K562 (cell line): Measurements from ENCODE around the gene AGPAT1. TPM values are rescaled to one million over a fixed set of nuclear protein-coding genes. Genes with fewer than 3 reads are reported as not detected.
A peak's percentile ranks its signal among the peaks of the same experiment; 100 is the strongest.

Experiments
- ATAC-seq: fragments of 200-7000 bp; cut with Tn5 transposase; 3 replicates; pipeline ENCODE4 v1.9.1; 2020; ENCODE audit warnings: moderate library complexity
- Bru-seq: library from RNA; stranded (reverse); fragments of 400-500 nt; gene quantifications from one replicate; lab custom pipeline; 2021; lab: Mats Ljungman, UMichigan
- BruChase-seq, 2 experiments: library from RNA; stranded (reverse); fragments of 400-500 nt; gene quantifications; one replicate each; lab custom pipeline; 2021; lab: Mats Ljungman, UMichigan
- BruUV-seq: library from RNA; stranded (reverse); fragments of 400-500 nt; replicated peaks from 2 replicates; lab custom pipeline; 2021; lab: Mats Ljungman, UMichigan
- CTCF ChIA-PET: fragments of 300-600 bp; formaldehyde crosslinking; extraction: SDS; loops from one replicate; lab custom pipeline; 2021; ENCODE audit warnings: low intra/inter-chr PET ratio; lab: Yijun Ruan, JAX
- POLR2A ChIA-PET: fragments of 300-600, 350-650 bp; sonication (Branson Sonifier 250); formaldehyde crosslinking; extraction: SDS; loops from one replicate; lab custom pipeline; 2021; ENCODE audit warnings: antibody characterized with exemption, inconsistent platforms; lab: Yijun Ruan, JAX
- DNase-seq, 4 experiments: peaks; one replicate each; pipeline versions ENCODE4 v3.0.0 to v3.0.0-alpha.2; 2011 to 2018; ENCODE audit warnings: low spot score in 3 of 4, mixed read lengths in 3 of 4; ENCODE audit errors: extremely low read depth in 1 of 4
- FAIRE-seq: peaks from 2 replicates; lab custom pipeline; 2011; peaks lifted over from hg19 to GRCh38; lab: Jason Lieb, UNC
- H2AFZ ChIP-seq: 2 replicates; pipeline ENCODE4 v1.6.0; 2011; ENCODE audit warnings: low read depth, low read length, control low read depth, inconsistent platforms
- H3K27ac ChIP-seq: fragments of 200-600 bp; 3 replicates; pipeline ENCODE4 v1.8.0; 2011; ENCODE audit warnings: low read depth, mild to moderate bottlenecking, control low read depth, inconsistent platforms, low read length, moderate library complexity, mixed read lengths; ENCODE audit errors: extremely low read depth
- H3K27me3 ChIP-seq, 2 experiments: fragments of 300-600 bp in 1 of 2; 2 replicates in 1 of 2; 3 replicates in 1 of 2; pipeline versions ENCODE4 v1.6.0 to v1.8.0; 2011; ENCODE audit warnings: inconsistent platforms in 2 of 2, low read length in 2 of 2, mild to moderate bottlenecking in 1 of 2, mixed read lengths in 1 of 2, moderate library complexity in 1 of 2; ENCODE audit not compliant: control insufficient read depth in 2 of 2, insufficient read depth in 2 of 2
- H3K36me3 ChIP-seq: fragments of 300-600 bp; 3 replicates; pipeline ENCODE4 v1.8.0; 2011; ENCODE audit warnings: mild to moderate bottlenecking, low read length, inconsistent platforms; ENCODE audit not compliant: control insufficient read depth, insufficient read depth
- H3K4me1 ChIP-seq, 2 experiments: fragments of 200-600 bp in 1 of 2; replicated peaks in 1 of 2; 2 replicates in 1 of 2; 3 replicates in 1 of 2; pipeline versions ENCODE4 v1.5.1 to v1.8.0; 2011; ENCODE audit warnings: inconsistent platforms in 2 of 2, low read length in 2 of 2, mild to moderate bottlenecking in 1 of 2, mixed read lengths in 1 of 2, moderate library complexity in 1 of 2; ENCODE audit not compliant: control insufficient read depth in 2 of 2, insufficient read depth in 2 of 2
- H3K4me2 ChIP-seq: 2 replicates; pipeline ENCODE4 v1.6.1; 2011; ENCODE audit warnings: low read length, control low read depth, inconsistent platforms, mixed read lengths; ENCODE audit not compliant: insufficient read depth
- H3K4me3 ChIP-seq: fragments of 200-600 bp; sonication (generic), shearing (Covaris generic); 2 replicates; pipeline ENCODE4 v1.5.1; 2016; ENCODE audit warnings: control low read depth, inconsistent platforms
- H3K79me2 ChIP-seq: fragments of 200-600 bp; 3 replicates; pipeline ENCODE4 v1.8.0; 2011; ENCODE audit warnings: low read length, inconsistent platforms; ENCODE audit not compliant: control insufficient read depth, insufficient read depth
- H3K9ac ChIP-seq, 2 experiments: 2 replicates each; pipeline versions ENCODE4 v1.6.0 to v1.6.1; 2011; ENCODE audit warnings: low read depth in 2 of 2, low read length in 2 of 2, control low read depth in 1 of 2, inconsistent platforms in 1 of 2, mild to moderate bottlenecking in 1 of 2, mixed read lengths in 1 of 2; ENCODE audit not compliant: insufficient read depth in 1 of 2
- H3K9me1 ChIP-seq: one replicate; pipeline ENCODE4 v1.6.0; 2011; ENCODE audit warnings: inconsistent platforms, mild to moderate bottlenecking, low read length, moderate library complexity; ENCODE audit not compliant: control insufficient read depth, insufficient read depth
- H3K9me3 ChIP-seq: replicated peaks from 2 replicates; pipeline ENCODE4 v1.5.1; 2011; ENCODE audit warnings: low read depth, low read length, inconsistent platforms; ENCODE audit not compliant: control insufficient read depth, insufficient read depth
- H4K20me1 ChIP-seq: replicated peaks from 2 replicates; pipeline ENCODE4 v1.6.1; 2011; ENCODE audit warnings: low read length, inconsistent platforms, mixed read lengths; ENCODE audit not compliant: control insufficient read depth, insufficient read depth
- ATF7 ChIP-seq: fragments of 450-650 bp; IDR thresholded peaks from 2 replicates; pipeline ENCODE4 v1.7.1; 2014; ENCODE audit warnings: mild to moderate bottlenecking, moderate library complexity
- CGGBP1 ChIP-seq: fragments of 250-450 bp; sonication (Bioruptor Pico); IDR thresholded peaks from 2 replicates; pipeline ENCODE4 v1.9.0; 2021; ENCODE audit warnings: mild to moderate bottlenecking
- ETV1 ChIP-seq: fragments of 450-650 bp; conservative IDR thresholded peaks from 2 replicates; pipeline ENCODE4 v1.6.1; 2016; ENCODE audit warnings: missing genetic modification characterization, control low read depth, low read depth, missing compliant biosample characterization
- FIP1L1 ChIP-seq: fragments of 200-400 bp; formaldehyde crosslinking; IDR thresholded peaks from 2 replicates; pipeline ENCODE4 v1.6.1; 2018; ENCODE audit warnings: mild to moderate bottlenecking, low read depth, low read length; ENCODE audit not compliant: poor library complexity, severe bottlenecking
- GABPA ChIP-seq: fragments of 200-800 bp; sonication (Bioruptor generic); conservative IDR thresholded peaks from 2 replicates; pipeline ENCODE4 v1.6.1; 2016; ENCODE audit warnings: low read depth, missing genetic modification characterization, missing compliant biosample characterization
- HDGF ChIP-seq: fragments of 450-650 bp; IDR thresholded peaks from 2 replicates; pipeline ENCODE4 v1.6.1; 2016
- HSF4 ChIP-seq: fragments of 250-450 bp; sonication (Bioruptor Pico); IDR thresholded peaks from 2 replicates; pipeline ENCODE4 v2.1.2; 2022; ENCODE audit warnings: mild to moderate bottlenecking, moderate library complexity, borderline replicate concordance
- NCOA6 ChIP-seq: fragments of 450-650 bp; IDR thresholded peaks from 2 replicates; pipeline ENCODE4 v1.6.1; 2017; ENCODE audit warnings: mild to moderate bottlenecking
- NELFE ChIP-seq: IDR thresholded peaks from 2 replicates; pipeline ENCODE4 v1.6.1; 2011; ENCODE audit warnings: mild to moderate bottlenecking; ENCODE audit not compliant: insufficient read depth, insufficient read length
- NR0B1 ChIP-seq: fragments of 450-650 bp; IDR thresholded peaks from one replicate; pipeline ENCODE4 v1.6.1; 2018; ENCODE audit warnings: mild to moderate bottlenecking, moderate library complexity; ENCODE audit not compliant: partially characterized antibody
- RBBP5 ChIP-seq: fragments of 200-600 bp; sonication (generic); IDR thresholded peaks from 2 replicates; pipeline ENCODE4 v1.6.1; 2012; ENCODE audit warnings: borderline replicate concordance, mild to moderate bottlenecking, low read length, control low read depth, inconsistent platforms; ENCODE audit not compliant: insufficient read depth, poor library complexity, severe bottlenecking
- SMARCA5 ChIP-seq: fragments of 450-650 bp; IDR thresholded peaks from 2 replicates; pipeline ENCODE4 v1.6.1; 2016
- U2AF2 ChIP-seq: fragments of 200-400 bp; formaldehyde crosslinking; optimal IDR thresholded peaks from 2 replicates; pipeline ENCODE3; 2017; ENCODE audit warnings: low read depth, mild to moderate bottlenecking, low read length
- ZNF224 ChIP-seq: sonication (generic); formaldehyde crosslinking; IDR thresholded peaks from 2 replicates; pipeline ENCODE4 v1.8.0; 2022; ENCODE audit warnings: mild to moderate bottlenecking, missing genetic modification reagents
- WGBS: fragments of 100-300 bp; shearing (Covaris generic); methylation state at CpG from one replicate; pipeline ENCODE4 v1.1.6; 2016; ENCODE audit warnings: low coverage, mixed read lengths; ENCODE audit not compliant: insufficient coverage; ENCODE audit errors: missing lambda C conversion rate; 5-methylcytosine and 5-hydroxymethylcytosine counted together
- in situ Hi-C: fragments of 300-500 bp; cut with MboI; formaldehyde crosslinking; loops from 4 replicates; pipeline ENCODE4 v1.15.0; 2018; ENCODE audit warnings: inconsistent platforms, mixed read lengths
- intact Hi-C: fragments of 100-400 bp; cut with micrococcal nuclease; formaldehyde crosslinking; loops from 2 replicates; pipeline ENCODE4 v1.14.2; 2022
- long read RNA-seq, 3 experiments: library from polyadenylated mRNA in 2 of 3; library from RNA in 1 of 3; unstranded in 2 of 3; stranded (forward) in 1 of 3; transcript quantifications; one replicate each; pipeline ENCODE4 v2.0.0, GENCODE V29; 2019 to 2022
- polyA minus RNA-seq, 3 experiments: library from RNA; depleted of rRNA, polyadenylated mRNA; stranded (reverse); fragments of >200 nt; gene quantifications; 2 replicates each; pipeline ENCODE4 v1.2.3, GENCODE V29; 2011
- polyA plus RNA-seq, 8 experiments: library from polyadenylated mRNA; depleted of rRNA in 4 of 8; stranded (reverse) in 5 of 8; unstranded in 3 of 8; fragments of >200 nt; fragmentation: Nextera tagmentation in 2 of 8; fragmentation: Illumina TruSeq in 1 of 8; extraction: Ambion mirVana in 2 of 8; extraction: Trizol in 1 of 8; gene quantifications; 2 replicates each; pipeline versions ENCODE4 v1.2.1 to v1.2.3, GENCODE V29; 2011 to 2014; ENCODE audit warnings: inconsistent platforms in 1 of 8, missing spikeins in 1 of 8
- total RNA-seq, 7 experiments: library from RNA; depleted of rRNA in 6 of 7; stranded (reverse); fragments of >200 nt in 6 of 7; fragmentation: Illumina TruSeq in 2 of 7; extraction: Trizol in 2 of 7; gene quantifications; 2 replicates each; pipeline versions ENCODE4 v1.2.1 to v1.2.3, GENCODE V29; 2011 to 2021; ENCODE audit warnings: low replicate concordance in 1 of 7

Gene AGPAT1
- 57.1 and 153 TPM in 2 replicates for total RNA-seq (2011; cell fraction: chromatin; rRNA removed; ENCODE audit: low replicate concordance)
- total RNA-seq (2011; cell fraction: nucleolus; rRNA removed): 190 and 234 TPM in 2 replicates
- 210 and 316 TPM in 2 replicates for total RNA-seq (2011; cell fraction: nucleoplasm; rRNA removed)
- total RNA-seq (2014; rRNA removed) (69.4 and 115 TPM in 2 replicates), total RNA-seq (2014; rRNA removed; fragmentation: Illumina TruSeq; extraction: Trizol) (45.4 and 51.9 TPM in 2 replicates), total RNA-seq (2015; rRNA removed; fragmentation: Illumina TruSeq; extraction: Trizol) (53.2 and 54.1 TPM in 2 replicates), total RNA-seq (2021) (107 and 109 TPM in 2 replicates), polyA plus RNA-seq (2011; rRNA removed) (78.7 and 138 TPM in 2 replicates), polyA plus RNA-seq (2014; fragmentation: Illumina TruSeq; extraction: Trizol) (165 and 176 TPM in 2 replicates), polyA plus RNA-seq (2014; fragmentation: Nextera tagmentation; extraction: Ambion mirVana) (10 to 100 TPM; 37.9 to 43.6 TPM), polyA plus RNA-seq (2014; rRNA removed) (78.2 and 78.4 TPM in 2 replicates), polyA minus RNA-seq (2011; rRNA and poly(A)+ RNA removed) (92.5 and 120 TPM in 2 replicates), Bru-seq, nascent RNA (percentile 77 among the genes with signal in this experiment), BruChase-seq, experiment 1, labeled RNA remaining after a 2-hour chase (percentile 76 among the genes with signal in this experiment), BruChase-seq, experiment 2, labeled RNA remaining after a 6-hour chase (percentile 76 among the genes with signal in this experiment)
- 220 and 272 TPM in 2 replicates for polyA plus RNA-seq (2011; cell fraction: cytosol; rRNA removed)
- 108 and 142 TPM in 2 replicates for polyA plus RNA-seq (2011; cell fraction: nucleus; rRNA removed)
- 133 and 141 TPM in 2 replicates for polyA plus RNA-seq (2012)
- polyA minus RNA-seq (2011; cell fraction: cytosol; rRNA and poly(A)+ RNA removed): 98.4 and 124 TPM in 2 replicates
- 25.2 and 30.5 TPM in 2 replicates for polyA minus RNA-seq (2011; cell fraction: nucleus; rRNA and poly(A)+ RNA removed)
- long read RNA-seq, experiment 1, transcript AGPAT1-203 (7 exons, 2,234 nt): major isoform, 26 of 179 reads
- long read RNA-seq, experiment 1, partial matches to known transcripts: 26 of 179 reads
- long read RNA-seq, experiment 1, other reads (novel, unspliced or antisense): 123 of 179 reads
- long read RNA-seq, experiment 2, transcript AGPAT1-203 (7 exons, 2,234 nt): major isoform, 104 of 187 reads
- long read RNA-seq, experiment 2, partial matches to known transcripts: 26 of 187 reads
- long read RNA-seq, experiment 2, other reads (novel, unspliced or antisense): 53 of 187 reads
- long read RNA-seq, experiment 3, transcript AGPAT1-203 (7 exons, 2,234 nt): major isoform, 53 of 65 reads
- long read RNA-seq, experiment 3, partial matches to known transcripts: 3 of 65 reads
- long read RNA-seq, experiment 3, other reads (novel, unspliced or antisense): 8 of 65 reads

- H3K9me1 ChIP-seq: peaks cover under 1% of the 10 kb centered on the region
- ChIA-PET CTCF (interaction anchor here (0.9 kb wide), 1 partner anchor 19 kb away, joined by 3 read pairs; no protein-coding TSS in a partner anchor), POLR2A (interaction anchor here (1.0 to 4.5 kb wide), 6 partner anchors 8 to 46 kb away, joined by 3 to 30 read pairs (median 8); partner anchors contain the start of genes EGFL8, FKBPL and PBX2)
- FAIRE-seq (peak; percentile 74), ATAC-seq (peak; percentile 83), DNase-seq (peak; percentile 88 to 99 (median 94))
- H4K20me1 ChIP-seq: no peaks in the 10 kb centered on the region
- H3K4me2 ChIP-seq: peak within 1 kb of the TSS; percentile 100
- peaks cover 67% of the 10 kb centered on the region for H3K79me2 ChIP-seq
- peak within 1 kb of the TSS; percentile 94 for H3K27ac ChIP-seq
- WGBS: 1% methylated on average over 20 of the region's 27 CpGs
- intact Hi-C loops: loop anchor here (1.0 to 10.0 kb wide), 4 partner anchors 19 to 511 kb away; partner anchors contain the start of genes C6orf47, CSNK2B, FKBPL and GPANK1
- peaks cover 20 to 48% of the 10 kb centered on the region in 2 experiments for H3K4me1 ChIP-seq
- no peaks in the 10 kb centered on the region for H3K9me3 ChIP-seq
- peak within 1 kb of the TSS; percentile 92 for H2AFZ ChIP-seq
- in situ Hi-C loops: no loop called here
- BruUV-seq: no TSS peak
- peak within 1 kb of the TSS; percentile 88 for H3K4me3 ChIP-seq
- peaks cover 35% of the 10 kb centered on the region; the same call in 2 of the 3 replicates for H3K36me3 ChIP-seq
- H3K9ac ChIP-seq: peak within 1 kb of the TSS; percentile 86 to 95
- H3K27me3 ChIP-seq: no peaks in the 10 kb centered on the region
- TF ChIP-seq FIP1L1 (no peak), GABPA (tag) (peak; percentile 97), CGGBP1 (CRISPR knock-in tag) (0 out of 2 replicates have a peak, but pooled peaks have one; percentile 6), U2AF2 (no peak), ZNF224 (CRISPR knock-in tag) (no peak), NR0B1 (no peak), NELFE (no peak), HDGF (peak; percentile 93; the same call in 1 of the 2 replicates), HSF4 (CRISPR knock-in tag) (no peak), RBBP5 (peak; percentile 75), NCOA6 (no peak), SMARCA5 (peak; percentile 77; the same call in 1 of the 2 replicates), ATF7 (no peak), ETV1 (tag) (peak; percentile 75)
Measured at GRCh38 chr6:32175711-32176475, at the start of gene AGPAT1. TSS of gene AGPAT1 (minus strand) at chr6:32176084. CDS start at chr6:32171496, 4,588 bp downstream.
